ENCODE results near the gene COX4I2.

GRCh38 chr20:31606804-31607639 is 30.7 kb upstream of the COX4I2 start:
- no peak for TF ChIP-seq CTCF (IDR thresholded peaks at IDR 0.05; ENCODE audit: low read depth, low read length)
- TF ChIP-seq POLR2A (IDR thresholded peaks at IDR 0.05; ENCODE audit: extremely low read depth, insufficient read length), result no peak

Data from NB4 (cell line).